ENCODE data around the gene MYLK.

GRCh38 chr3:123657568-123657967 is 226.6 kb downstream of the MYLK start:
- TF ChIP-seq CTCF (IDR thresholded peaks at IDR 0.05; ENCODE audit: low read depth, low read length, missing input control) (no peak), REST (IDR thresholded peaks at IDR 0.05) (no peak), FOXA1 (IDR thresholded peaks at IDR 0.05) (no peak), EGR1 (IDR thresholded peaks at IDR 0.05; ENCODE audit: low read depth in 2 of 2) (no peak), SP1 (IDR thresholded peaks at IDR 0.05) (peak; percentile 9), YY1 (IDR thresholded peaks at IDR 0.05) (no peak), HNF4A (conservative IDR thresholded peaks at IDR 0.05) (no peak), JUND (IDR thresholded peaks at IDR 0.05) (no peak), GABPA (IDR thresholded peaks at IDR 0.05 in 1 of 2, conservative IDR thresholded peaks at IDR 0.05 in 1 of 2) (no peak), TAF1 (conservative IDR thresholded peaks at IDR 0.05) (no peak)

Measured in liver (tissue), 3 donors.